Stimulated activated CD8-positive, alpha-beta memory T cell treated with anti-CD3 and anti-CD28 coated beads, Interleukin-12 subunit alpha, Interleukin-12 subunit beta, amount 100 ng/mL, for 1 hour (primary cell): ENCODE measurements around the gene COPB1.

Experiments used
- DNase-seq: peaks from one replicate; pipeline ENCODE4 v3.0.0-alpha.2; 2020; ENCODE audit warnings: low read depth

The COPB1 gene

GRCh38 chr11:14435717-14436512 is 63.7 kb downstream of the COPB1 start:
- DNase-seq, result no peak

- DNase-seq, result no peak
These were observed 74.0 kb downstream of the COPB1 start for GRCh38 chr11:14425621-14426020.

- DNase-seq, result no peak
These were observed 75.5 kb downstream of the COPB1 start for GRCh38 chr11:14424096-14424495.

- DNase-seq, result no peak
These were observed 76.0 kb downstream of the COPB1 start for GRCh38 chr11:14423633-14424032.

GRCh38 chr11:14422814-14423182 is 76.8 kb downstream of the COPB1 start:
- no peak for DNase-seq

- DNase-seq, result no peak
These were observed 77.4 kb downstream of the COPB1 start for GRCh38 chr11:14422052-14422813.

- no peak for DNase-seq
These were observed 79.4 kb downstream of the COPB1 start for GRCh38 chr11:14420223-14420622.

- no peak for DNase-seq
These were observed 80.7 kb downstream of the COPB1 start for GRCh38 chr11:14418801-14419417.

GRCh38 chr11:14417617-14418374 is 81.8 kb downstream of the COPB1 start:
- DNase-seq, result no peak

- DNase-seq, result no peak
These were observed 82.4 kb downstream of the COPB1 start for GRCh38 chr11:14417186-14417585.

GRCh38 chr11:14414470-14415461 is 84.8 kb downstream of the COPB1 start:
- peak; percentile 57 for DNase-seq

- no peak for DNase-seq
These were observed 86.1 kb downstream of the COPB1 start for GRCh38 chr11:14413307-14414069.

GRCh38 chr11:14411818-14412217 is 87.8 kb downstream of the COPB1 start:
- no peak for DNase-seq

- no peak for DNase-seq
These were observed 89.7 kb downstream of the COPB1 start for GRCh38 chr11:14409891-14410290.

- DNase-seq, result no peak
These were observed 91.0 kb downstream of the COPB1 start for GRCh38 chr11:14408612-14409011.
